Stimulated activated CD4-positive, alpha-beta T cell treated with anti-CD3 and anti-CD28 coated beads, Interleukin-1b, Interleukin-23, amount 100 ng/mL, for 1 hour (primary cell): ENCODE measurements around the gene VKORC1L1.
"Not testable (repeated sequence)": the region's sequence is repeated elsewhere in the genome, so short reads cannot be mapped to it uniquely, and the experiment has no call there.

Source experiments
- DNase-seq, 2 donors: peaks; one replicate each; pipeline ENCODE4 v3.0.0-alpha.2; 2020; ENCODE audit warnings: low read depth in 2 of 2

VKORC1L1 gene

GRCh38 chr7:65978891-65979582 is 106.2 kb downstream of the VKORC1L1 start:
- no peak for DNase-seq

DNA sequence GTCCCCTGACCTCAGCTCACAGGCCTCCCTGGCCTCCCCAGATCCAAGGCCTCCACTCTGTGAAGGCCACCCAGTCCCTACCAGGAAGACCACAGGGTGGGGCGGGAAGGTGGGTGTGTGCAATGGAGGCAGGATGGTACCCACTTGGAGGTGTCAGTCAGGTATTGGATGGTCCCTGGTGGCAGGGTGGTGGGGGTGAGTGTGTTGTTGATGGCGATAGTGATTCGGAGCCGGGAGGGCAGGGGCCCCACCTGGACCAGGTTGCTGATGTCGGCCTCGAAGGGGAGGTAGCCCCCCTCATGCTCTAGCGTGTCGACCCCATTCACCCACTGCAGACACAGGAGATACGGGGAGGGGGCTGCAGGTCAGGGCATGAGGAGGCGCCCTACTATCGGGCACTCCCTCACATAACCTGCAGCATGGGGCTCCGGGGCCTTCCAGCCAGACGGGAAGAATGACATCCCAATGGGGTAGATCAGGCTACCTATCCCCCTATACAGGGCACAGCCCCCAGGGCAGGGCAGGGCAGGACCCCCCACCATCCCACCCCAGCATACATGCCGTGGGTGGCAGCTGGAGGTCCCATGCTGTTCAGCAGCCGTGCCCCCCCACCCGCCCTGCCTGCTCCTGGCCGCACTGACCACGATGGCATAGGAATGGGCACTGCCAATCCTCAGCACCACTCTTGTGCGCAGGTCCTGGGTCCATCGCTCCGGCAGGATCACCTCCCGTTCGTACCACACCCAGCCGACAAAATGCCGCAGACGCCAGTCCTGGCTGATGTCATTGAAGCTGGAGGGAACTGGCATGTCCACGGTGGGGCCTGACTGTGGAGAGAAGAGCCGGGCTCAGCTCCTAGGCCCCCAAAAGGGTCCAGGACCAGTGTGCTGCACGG is 107.0 kb downstream of the VKORC1L1 start:
- no peak for DNase-seq

GRCh38 chr7:65980478-65981250 is 107.8 kb downstream of the VKORC1L1 start:
- no peak for DNase-seq

GRCh38 chr7:65981965-65982792 is 109.3 kb downstream of the VKORC1L1 start, which contains the start of gene GUSB:
GUSB (minus strand) TSS chr7:65982213; CDS start chr7:65982183, 30 bp downstream.
- peak; percentile 61 to 81 for DNase-seq

- no peak for DNase-seq
Measured at GRCh38 chr7:65983965-65984658, 111.2 kb downstream of the VKORC1L1 start.

DNA sequence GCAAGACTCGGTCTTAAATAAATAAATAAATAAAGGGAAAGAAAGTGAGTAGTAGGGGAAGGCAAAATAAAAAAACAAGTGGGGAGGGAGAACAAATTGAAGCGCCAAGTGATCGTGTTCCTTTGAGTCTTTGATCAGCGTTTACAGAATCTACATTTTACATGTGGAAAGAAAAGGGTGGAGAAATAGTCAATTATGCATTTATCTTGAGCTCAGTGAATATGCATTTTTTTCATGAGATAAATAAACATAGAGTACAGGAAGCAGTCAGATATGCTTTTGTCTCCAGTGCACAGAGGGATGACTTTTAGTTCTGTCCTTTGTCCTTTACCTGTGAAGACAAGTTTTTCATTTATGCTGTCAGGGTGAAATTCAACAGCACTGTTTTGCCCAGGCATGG is 115.2 kb downstream of the VKORC1L1 start:
- no peak for DNase-seq

- DNase-seq: not testable (repeated sequence)
Measured at GRCh38 chr7:65988503-65988902, 115.6 kb downstream of the VKORC1L1 start.

GRCh38 chr7:65989694-65990080 is 116.8 kb downstream of the VKORC1L1 start:
- no peak for DNase-seq

DNA sequence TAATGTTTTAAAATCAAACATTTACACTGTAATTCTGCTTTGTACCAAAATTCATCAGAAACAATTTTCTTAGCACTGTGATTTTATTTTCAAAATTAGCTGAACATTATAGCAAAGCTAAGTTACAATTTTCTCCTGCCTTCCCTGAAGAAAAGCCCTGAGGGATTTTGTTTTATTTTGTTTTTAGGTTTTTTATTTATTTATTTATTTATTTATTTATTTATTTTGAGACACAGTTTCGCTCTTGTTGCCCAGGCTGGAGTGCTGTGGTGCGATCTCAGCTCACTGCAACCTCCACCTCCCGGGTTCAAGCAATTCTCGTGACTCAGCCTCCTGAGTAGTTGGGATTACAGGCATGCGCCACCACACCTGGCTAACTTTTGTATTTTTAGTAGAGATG is 119.0 kb downstream of the VKORC1L1 start:
- DNase-seq: not testable (repeated sequence)

- DNase-seq: no peak
Measured at GRCh38 chr7:65992526-65992925, 119.7 kb downstream of the VKORC1L1 start.

DNA sequence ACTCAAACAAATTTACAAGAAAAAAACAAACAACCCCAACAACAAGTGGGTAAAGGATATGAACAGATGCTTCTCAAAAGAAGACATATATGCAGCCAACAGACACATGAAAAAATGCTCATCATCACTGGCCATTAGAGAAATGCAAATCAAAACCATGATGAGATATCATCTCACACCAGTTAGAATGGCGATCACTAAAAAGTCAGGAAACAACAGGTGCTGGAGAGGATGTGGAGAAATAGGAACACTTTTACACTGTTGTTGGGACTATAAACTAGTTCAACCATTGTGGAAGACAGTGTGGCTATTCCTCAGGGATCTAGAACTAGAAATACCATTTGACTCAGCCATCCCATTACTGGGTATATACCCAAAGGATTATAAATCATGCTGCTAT is 122.1 kb downstream of the VKORC1L1 start:
- not testable (repeated sequence) for DNase-seq

GRCh38 chr7:66000823-66001417 is 128.0 kb downstream of the VKORC1L1 start:
- DNase-seq: not testable (repeated sequence)

DNA sequence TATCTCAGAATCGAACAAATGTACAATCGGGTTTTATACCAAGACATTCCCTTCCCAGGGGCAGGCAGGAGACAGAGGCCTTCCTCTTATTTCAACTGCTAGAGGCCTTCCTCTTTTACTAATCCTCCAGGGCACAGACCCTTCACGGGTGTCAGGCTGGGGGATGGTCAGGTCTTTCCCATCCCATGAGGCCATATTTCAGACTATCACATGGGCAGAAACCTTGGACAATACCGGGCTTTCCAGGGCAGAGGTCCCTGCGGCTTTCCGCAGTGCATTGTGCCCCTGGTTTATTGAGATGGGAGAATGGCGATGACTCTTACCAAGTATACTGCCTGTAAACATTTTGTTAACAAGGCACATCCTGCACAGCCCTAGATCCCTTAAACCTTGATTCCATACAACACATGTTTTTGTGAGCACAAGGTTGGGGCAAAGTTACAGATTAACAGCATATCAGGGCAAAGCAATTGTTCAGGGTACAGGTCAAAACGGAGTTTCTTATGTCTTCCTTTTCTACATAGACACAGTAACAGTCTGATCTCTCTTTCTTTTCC is 132.3 kb downstream of the VKORC1L1 start:
- DNase-seq: not testable (repeated sequence)

- DNase-seq: no peak
Measured at GRCh38 chr7:66007232-66007631, 134.4 kb downstream of the VKORC1L1 start.
